Dermis microvascular lymphatic vessel endothelial cell (primary cell): ENCODE data around the gene COL5A2. TPM values are rescaled to one million over a fixed set of nuclear protein-coding genes. Genes with fewer than 3 reads are reported as not detected.

Experiments
- DNase-seq, 2 donors: peaks; one replicate each; pipeline versions ENCODE4 v3.0.0 to v3.0.0-alpha.2; 2010; ENCODE audit warnings: low read depth in 2 of 2
- total RNA-seq: library from RNA; depleted of rRNA; stranded (reverse); fragments of >200 nt; gene quantifications from 2 replicates; pipeline ENCODE4 v1.2.1, GENCODE V29; 2014

COL5A2 gene
- 37.0 and 37.6 TPM in 2 replicates for total RNA-seq

DNA sequence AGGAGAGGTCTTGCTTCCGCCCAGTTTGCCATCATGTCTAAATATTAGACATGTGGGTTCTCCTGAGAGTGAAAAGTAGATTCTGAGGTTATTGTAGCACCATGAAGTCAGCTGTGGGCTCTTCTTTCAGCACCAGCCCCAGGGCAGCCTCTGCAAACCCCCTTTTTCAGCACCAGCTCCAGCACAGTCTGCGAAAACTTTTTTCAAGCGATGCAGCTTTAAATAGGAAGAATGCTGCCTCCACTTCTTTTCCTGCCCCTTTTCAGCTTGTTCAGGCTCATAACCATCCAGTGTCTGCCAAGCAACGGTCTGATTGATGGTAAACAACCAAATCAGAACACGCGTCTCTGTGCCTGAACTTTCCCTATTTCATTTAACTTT lies at the start of gene COL5A2:
Gene COL5A2, minus strand, starts transcription at position 192 of the 381 bp plus-strand sequence. Its CDS starts 157 bp downstream, at position 35.
- peak; percentile 17 to 84 for DNase-seq

DNA sequence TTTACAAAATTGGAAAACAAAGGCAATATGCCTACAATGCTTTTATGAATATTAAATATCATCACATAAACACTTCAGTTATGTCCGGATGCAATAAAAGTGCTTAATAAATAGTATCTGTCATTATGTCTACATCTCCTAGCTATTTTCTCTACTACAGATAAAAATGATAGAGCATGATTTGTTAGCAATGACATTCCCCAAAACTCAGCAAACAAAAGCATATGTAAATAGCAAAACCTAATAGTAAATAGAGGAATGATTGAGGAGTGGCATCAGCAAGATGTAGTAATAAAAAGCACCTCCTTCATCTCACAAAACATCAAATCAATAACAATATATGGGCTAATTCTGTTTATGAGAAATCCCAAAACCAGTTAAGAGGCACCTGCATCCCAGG lies 46.5 kb upstream of the COL5A2 start:
- no peak for DNase-seq

DNA sequence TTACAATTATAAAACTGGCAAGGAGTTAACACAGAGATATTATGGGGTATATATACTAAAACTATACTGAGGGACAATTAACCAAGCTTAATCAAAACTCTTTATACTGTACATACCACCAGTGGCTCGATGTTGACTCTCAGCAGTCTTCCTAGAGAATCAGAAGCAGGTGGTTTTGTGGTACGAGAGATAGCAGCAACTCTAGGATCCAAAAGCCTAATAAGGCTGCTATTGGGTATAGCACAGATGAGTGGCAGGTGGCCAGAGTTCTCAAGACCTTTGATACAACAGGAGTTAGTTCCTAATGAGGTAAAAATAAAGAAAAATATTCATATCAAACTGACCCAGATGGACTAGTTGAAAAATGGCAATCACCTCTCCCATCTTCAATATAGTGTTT lies 45.5 kb upstream of the COL5A2 start:
- no peak for DNase-seq

DNA sequence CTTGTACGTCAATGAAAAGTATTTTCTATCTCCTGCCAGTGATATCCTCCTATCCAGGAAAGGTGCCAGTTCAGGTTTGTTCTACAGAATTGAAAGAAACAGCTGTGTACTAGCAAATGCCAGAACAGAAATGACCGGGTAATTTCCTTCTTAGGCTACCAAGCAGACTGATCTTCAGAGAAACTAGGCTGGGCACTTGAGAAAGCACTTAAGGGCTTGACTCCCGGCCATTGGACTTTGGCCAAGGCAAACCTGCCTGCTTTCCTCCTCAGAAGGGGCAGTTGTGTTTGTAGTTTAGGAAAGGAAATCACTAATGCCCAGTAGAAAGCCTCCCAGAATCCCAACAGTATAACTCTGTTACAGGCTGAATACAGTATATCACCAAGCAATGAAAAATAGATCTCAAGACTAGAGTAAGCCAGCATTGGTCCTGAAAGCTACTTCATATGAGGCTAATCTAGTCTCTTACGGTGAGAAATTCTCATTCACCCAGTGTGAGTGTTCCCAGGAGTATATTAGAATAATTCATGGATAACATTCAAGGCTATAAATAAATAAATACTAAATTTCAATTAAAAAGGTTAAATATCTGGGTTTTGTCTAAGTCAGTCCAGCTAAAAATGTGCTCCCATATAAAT lies 43.0 kb upstream of the COL5A2 start:
- peak in 1 of 2 donors; percentile 88 for DNase-seq

DNA sequence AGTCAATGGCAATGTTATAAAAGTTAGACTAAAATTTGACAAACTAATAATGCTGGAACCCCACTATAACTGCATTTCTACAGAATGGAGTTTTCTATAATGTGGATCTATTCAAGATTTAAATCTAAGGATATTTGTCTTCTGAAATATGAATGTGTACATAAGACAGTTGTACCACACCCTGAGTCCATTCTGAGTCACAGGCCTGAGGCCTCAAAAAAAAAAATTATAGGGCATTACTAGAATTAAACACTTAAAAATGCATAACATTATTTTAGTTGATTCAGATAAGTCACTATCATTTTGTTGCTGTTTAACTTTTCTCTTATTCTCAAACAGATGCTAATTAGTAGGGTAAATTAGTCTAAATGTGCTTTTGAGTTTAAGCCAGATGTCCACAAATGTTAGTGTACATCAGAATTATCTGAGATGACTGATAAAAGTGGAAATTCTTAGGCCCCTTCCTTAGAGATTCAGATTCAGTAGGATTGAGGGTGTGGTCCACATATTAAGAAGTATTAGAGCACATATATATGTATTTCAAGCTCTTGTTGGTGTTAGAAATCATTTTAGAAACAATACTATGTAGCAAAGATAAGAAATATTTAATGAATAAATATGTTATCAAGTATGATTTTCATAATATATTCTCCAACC lies 42.4 kb upstream of the COL5A2 start:
- peak in 1 of 2 donors; percentile 19 for DNase-seq

DNA sequence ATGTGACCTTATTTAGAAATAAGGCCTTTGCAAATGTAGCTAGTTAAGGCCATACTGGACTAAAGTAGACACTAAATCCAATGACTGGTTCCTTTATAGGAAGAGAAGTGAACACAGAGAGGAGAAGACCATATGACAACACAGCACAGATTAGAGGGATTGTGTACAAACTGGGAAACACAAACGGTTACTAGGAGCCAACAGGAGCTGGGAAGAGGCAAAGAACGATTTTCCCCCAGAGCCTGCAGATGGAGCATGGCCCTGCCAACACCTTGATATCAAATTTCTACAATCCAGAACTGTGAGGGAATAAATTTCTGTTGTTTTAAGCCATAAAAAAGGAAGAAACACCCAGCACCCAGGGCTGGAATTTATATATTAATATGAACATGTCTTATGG lies 38.7 kb upstream of the COL5A2 start:
- DNase-seq = no peak

DNA sequence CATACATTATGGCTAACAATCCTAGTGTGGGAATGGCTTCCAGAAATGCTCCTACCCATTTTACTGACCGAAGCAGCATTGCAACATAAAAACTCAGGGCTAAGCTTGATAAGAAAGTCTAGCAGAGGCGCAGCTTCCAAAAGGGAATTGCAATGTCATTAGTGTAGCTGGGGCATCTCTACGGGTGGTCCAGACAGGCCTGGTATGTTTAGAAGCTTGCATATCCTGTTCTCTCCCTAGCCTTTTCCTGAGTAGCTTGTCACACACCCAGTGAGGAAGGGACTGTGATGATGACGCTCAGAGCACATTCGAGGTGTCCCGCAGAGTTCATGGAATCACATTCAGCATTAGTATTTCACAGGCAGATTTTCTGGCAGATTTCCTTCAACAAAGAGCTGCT lies 38.0 kb upstream of the COL5A2 start:
- peak; percentile 16 to 44 for DNase-seq

DNA sequence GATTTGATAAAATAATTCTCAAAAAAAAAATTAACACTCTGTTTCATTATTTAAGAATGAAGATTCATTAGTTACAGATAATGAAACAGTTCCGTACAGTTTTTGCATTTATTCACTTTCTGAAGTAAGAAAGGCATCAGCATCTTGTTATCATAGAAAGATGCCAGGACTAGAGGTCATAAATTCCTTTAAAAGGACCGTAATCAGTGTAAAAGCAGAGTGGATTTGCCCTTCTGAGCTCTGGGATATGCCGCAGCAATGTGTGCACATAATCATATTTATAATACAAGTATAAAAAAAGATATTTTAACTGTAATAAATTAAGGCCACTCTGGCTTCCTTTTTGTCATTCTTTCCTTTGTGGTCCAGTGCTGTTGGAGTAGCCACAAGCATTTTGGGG lies 37.5 kb upstream of the COL5A2 start:
- DNase-seq = no peak

DNA sequence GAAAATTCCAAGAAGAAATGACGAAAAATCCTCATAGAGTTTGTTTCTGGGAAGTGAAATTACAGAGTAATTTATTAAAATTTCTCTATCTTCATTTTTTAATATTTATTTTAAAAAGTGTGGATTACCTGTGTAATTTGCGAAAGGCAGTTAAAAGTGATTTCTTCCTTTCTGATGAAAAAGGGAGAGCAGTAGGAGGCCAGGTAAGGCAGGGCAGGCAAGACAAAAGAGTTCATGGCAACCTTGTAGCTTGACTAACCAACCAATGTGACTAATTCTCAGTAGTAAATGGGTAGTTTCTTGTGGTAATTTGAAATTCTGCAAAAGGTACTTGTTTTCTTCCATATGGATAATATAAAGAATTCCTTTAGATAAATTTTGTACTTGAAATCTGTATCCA lies 34.9 kb upstream of the COL5A2 start:
- no peak for DNase-seq

DNA sequence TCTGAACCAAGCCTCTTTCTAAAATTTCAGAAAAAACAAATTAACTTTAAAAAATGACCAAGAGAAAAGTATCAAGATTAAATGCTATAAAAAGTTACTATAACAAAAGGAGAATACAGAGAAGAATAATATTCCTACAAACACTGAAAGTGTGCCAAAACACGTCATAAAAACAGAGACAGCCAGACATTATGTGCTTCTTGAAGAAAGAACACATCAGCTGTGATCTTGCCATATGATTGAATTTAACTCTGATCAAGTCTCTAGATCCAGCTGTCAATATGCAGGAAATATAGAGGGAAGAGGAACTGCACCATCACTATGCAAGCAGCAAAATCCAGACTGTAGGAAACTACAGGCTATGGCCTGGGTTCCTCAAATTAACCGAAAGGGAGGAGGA lies 33.7 kb upstream of the COL5A2 start:
- DNase-seq = no peak

DNA sequence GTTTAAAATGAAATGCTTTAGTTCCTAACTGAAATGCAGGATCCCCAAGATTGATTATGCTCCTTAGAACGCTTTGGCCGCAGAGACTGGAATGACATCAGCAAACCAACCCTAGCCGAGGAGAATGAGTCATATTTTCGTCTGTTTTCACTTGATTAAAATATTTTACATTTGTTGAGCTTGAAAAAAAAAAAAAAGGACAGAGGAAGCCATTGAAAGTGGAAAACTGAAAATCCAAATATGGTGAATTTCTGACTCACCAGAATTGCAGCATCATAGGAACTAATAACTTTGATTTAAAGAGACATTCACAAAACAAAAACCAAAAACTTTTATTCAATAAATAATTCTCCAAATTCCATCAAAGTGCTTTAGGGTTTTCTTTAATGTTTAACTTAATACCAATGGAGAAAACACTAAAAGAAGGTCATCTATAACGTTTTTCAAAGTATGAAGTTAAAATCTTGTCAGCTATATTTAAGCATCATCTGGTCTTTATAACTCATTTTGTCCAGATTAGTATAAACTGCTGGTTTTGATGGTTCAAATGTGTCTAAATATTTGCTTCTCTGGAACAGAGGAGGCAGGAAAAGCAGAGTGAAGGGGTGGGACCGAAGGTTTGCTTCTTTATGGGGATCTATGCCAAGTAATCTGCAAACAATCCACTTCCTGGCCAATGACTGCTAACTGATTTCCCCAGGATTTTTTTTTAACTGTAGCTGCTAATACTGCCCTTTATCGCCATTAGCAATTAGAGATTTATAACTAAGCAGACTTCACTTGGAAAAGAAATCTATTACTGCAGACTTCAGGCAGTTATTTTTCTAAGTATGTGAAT lies 30.9 kb upstream of the COL5A2 start:
- DNase-seq = peak; percentile 80 to 90

DNA sequence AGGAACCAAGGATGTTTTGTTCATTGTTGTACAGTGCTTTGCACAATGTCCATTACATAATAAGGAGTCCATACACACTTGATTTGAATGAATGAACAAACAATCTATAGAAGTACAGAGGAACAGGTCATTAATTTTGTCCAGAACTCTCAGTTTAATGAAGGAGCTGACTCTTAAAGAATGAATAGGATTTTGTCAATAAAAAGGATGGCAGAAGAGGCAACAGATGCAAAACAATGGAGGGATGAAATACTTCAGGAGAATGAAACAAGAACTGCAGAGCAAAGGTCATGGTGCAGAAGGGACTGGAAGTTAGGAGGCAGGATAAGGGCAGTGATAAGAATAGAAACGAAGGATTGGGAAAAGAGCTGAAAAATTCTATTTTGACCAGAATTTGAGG lies 28.7 kb upstream of the COL5A2 start:
- DNase-seq = peak in 1 of 2 donors; percentile 43

DNA sequence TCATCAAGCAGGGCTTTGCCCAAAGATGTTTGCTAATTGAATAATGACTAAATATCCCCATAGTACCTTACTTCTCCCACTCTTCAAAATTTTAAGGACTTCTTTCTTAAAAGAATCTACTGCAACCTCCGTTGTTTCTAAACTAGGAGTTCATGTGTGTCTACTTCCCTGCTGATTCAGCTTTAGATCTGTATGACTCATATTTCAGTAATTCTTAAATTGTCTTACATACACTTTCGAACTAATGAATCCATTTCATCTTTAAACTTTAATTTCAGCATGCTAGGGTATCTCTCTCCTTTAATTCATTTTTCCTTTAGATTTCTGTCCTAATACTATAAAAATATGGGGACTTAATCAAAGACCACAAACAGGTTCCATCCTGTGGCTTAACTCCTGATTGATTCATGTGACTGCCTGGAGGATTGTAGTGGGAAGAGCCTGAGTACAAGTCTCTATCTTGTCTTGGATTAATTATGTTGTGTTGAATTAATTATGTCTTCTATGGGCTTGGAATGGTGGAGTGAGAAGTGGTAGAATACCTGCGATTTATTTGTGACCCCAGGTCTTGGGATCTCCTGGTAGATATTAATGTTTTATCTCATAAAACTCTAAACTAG lies 24.9 kb upstream of the COL5A2 start:
- peak in 1 of 2 donors; percentile 27 for DNase-seq

DNA sequence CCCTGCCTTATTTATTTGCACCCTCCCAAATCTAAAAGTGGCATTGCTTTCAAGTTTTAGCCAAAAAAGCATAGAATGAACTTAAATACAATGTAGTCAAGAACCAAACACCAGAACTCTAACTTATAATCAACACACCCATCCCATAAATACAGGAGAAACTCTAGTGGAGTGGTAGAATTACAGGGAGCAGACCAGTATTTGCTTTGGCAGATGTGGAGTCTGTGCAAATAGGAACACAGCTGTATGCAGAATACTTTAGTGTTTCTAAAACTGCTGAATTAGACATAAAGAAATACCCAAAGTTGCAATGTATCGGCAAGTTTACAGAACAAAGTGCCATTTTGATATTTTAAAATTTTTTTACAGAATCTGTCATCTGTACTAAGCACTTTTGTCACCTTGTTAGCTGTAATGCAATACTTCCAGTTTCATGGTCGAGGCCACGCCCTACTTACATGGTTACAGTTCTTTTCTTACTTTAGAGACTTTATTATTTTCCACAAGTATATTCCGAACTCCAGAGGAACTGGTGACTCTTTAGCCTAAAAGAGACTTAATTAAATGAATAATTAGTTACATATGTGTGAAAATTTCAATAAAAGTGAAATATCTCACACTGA lies 23.7 kb upstream of the COL5A2 start:
- no peak for DNase-seq

DNA sequence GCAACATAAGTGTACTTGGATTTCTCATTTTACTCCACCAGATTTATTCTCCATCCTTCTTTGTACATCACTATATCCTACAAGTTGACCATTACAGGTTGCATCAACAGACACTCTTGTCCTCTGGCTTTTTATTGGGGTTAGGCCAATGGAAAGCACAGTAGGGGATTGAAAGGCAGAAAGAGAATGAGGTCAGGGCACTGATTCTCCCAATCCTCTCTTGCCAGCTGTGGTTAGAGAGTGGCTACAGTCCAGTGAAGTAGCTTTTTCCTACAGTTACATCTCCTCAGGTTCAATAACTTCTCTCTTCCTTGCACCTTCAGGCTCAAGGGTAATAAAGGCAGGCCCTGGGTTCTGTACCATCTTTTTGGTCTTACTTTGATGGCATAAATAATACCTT lies 20.2 kb upstream of the COL5A2 start:
- no peak for DNase-seq

DNA sequence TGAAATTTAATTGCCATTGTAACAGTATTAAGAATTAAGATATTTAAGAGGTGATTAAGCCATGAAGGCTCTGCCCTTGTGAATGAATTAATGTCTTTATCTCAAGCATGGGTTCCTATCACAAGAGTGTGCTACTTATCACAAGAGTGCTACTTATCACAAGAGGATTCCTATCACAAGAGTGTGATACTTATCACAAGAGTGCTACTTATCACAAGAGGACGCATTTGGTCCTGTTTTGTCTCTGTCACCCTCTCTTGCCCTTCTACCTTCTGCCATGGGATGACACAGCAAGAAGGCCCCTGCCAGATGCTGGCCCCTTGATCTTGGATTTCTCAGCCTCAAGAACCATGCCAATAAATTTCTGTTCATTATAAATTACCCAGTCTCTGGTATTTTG lies 13.2 kb upstream of the COL5A2 start:
- no peak for DNase-seq

DNA sequence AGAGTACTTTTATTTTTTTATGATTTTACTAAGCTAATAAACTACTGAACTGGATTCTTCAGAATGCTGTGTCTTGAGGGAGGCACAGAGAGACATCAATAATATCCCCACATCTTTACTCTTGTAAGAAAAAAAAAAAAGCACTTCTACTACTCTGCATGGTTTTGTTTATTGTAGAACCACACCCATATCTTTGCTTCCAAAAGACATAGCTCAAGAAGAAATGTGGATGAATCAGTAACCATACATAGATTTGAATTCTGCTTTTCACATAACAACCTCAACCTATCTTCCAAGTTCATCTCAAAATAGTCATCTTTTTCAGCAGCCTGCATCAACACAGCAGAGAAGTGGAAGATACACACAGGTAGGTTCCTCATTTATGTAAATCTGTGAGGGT lies 12.2 kb upstream of the COL5A2 start:
- DNase-seq = no peak

DNA sequence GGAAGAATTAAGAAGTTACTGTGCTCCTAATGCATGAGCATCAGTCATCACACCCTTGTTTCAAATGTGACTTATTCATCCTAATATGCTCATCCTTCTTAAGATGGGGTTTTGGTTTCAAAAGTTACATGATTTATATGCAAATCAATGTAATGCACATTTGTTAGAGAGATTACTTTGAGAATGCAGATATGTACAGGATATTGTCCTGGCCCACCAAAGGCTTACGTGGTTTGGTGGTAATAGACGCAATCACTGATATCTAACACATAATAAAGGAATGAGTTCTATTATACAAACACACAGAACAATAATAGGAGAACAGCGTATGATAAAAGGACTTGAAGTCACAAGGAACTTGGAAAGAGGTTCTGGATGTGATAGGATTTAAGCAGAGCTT lies 11.1 kb upstream of the COL5A2 start:
- no peak for DNase-seq

DNA sequence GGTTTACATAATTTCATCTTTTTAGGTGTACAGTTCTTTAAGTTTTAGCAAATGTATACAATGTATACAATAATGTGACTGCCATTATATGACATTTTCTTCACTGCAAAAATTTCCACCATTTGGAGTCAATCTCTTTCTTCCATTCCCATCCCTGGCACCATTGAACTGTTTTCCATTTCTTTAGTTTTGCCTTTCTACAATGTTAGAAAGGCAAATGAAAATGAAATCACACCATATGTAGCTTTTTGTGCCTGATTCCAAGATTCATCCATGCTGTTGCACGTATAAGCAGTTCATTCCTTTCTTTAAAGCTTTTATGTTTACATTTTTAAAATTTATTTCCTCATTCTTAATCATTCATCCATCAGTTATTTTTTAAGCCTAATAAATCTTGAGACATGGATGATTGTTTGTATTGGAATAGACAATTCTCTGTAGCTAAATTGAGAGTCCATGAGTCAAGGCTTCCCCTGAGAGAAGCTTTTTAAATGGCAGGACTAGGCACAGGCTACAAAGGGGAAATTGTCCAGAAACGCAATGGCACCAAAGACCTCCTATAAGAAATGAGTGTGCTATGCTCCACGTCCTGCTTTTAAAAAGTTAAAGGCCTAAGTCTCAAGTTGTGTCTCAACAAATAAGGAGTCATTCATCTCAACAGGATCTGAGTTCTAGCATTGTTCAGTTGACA lies 8.7 kb upstream of the COL5A2 start:
- no peak for DNase-seq

DNA sequence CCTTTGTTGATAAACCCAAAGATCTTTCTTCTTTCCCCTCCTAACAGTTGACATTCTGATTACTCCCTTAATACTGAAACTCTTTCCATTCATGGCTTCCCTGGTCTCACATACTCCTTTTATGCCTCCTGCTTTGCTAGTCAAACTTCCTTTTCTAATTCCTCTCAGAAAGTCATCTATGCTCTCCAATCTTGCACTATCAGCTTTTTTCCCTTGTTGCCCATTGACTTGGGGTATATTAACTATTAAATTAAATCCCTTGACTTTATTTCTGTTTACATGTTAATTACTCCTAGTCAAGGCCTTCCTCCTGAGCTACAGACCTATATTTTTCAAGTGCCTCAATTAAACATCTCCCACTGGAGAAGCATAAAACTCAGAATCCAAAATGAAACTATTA lies 3.6 kb upstream of the COL5A2 start:
- no peak for DNase-seq

DNA sequence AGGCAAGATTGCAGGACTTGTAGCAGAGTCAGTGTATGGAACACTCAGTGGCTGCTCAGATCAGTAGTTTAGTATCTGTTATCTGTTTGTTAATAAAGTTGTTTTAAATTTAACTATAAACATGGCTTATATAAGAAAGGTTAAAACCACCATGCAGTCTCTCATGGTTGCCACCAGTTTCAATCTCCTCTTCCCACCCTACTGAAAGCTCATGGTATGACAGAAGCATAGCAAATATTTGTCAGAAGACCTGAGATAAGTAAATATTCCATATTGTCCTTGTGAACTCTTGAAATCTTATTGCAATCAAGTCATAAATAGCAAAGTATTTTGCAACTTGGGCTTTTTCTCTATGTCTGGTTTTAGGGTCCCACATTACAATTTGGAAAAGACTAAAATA lies 2.1 kb upstream of the COL5A2 start:
- DNase-seq = no peak
